Transverse colon (tissue), 3 donors: ENCODE results near the gene C12orf56.

Source experiments
- EP300 ChIP-seq: sonication (generic); formaldehyde crosslinking; IDR thresholded peaks from one replicate; pipeline ENCODE4 v1.6.1; 2017; ENCODE audit warnings: antibody characterized with exemption, low read depth
- TF ChIP-seq, protein P1 (sequence below), 5 experiments: fragments of 200-600 bp in 3 of 5; fragments of 450-650 bp in 2 of 5; sonication (generic) in 3 of 5; IDR thresholded peaks; 1 replicate in 2 of 5; 2 replicates in 3 of 5; pipeline ENCODE4 v1.5.1; 2016 to 2017; ENCODE audit warnings: antibody characterized with exemption in 5 of 5, inconsistent platforms in 3 of 5, mild to moderate bottlenecking in 2 of 5, moderate library complexity in 1 of 5

- TF ChIP-seq, protein P1, sequence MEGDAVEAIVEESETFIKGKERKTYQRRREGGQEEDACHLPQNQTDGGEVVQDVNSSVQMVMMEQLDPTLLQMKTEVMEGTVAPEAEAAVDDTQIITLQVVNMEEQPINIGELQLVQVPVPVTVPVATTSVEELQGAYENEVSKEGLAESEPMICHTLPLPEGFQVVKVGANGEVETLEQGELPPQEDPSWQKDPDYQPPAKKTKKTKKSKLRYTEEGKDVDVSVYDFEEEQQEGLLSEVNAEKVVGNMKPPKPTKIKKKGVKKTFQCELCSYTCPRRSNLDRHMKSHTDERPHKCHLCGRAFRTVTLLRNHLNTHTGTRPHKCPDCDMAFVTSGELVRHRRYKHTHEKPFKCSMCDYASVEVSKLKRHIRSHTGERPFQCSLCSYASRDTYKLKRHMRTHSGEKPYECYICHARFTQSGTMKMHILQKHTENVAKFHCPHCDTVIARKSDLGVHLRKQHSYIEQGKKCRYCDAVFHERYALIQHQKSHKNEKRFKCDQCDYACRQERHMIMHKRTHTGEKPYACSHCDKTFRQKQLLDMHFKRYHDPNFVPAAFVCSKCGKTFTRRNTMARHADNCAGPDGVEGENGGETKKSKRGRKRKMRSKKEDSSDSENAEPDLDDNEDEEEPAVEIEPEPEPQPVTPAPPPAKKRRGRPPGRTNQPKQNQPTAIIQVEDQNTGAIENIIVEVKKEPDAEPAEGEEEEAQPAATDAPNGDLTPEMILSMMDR (IDR thresholded peaks at IDR 0.05), result no peak
- TF ChIP-seq EP300, result no peak
Measured at GRCh38 chr12:64403707-64404469, 13.3 kb upstream of the C12orf56 start, which contains the start of gene XPOT.
